WTC11 (cell line): ENCODE results near the gene TMEM179. TPM values are rescaled to one million over a fixed set of nuclear protein-coding genes. Genes with fewer than 3 reads are reported as not detected.

Experiments used
- ATAC-seq: fragments of 200-7000 bp; cut with Tn5 transposase; 2 replicates; pipeline ENCODE4 v1.10.0; 2021; ENCODE audit warnings: mild to moderate bottlenecking, moderate library complexity
- Bru-seq: library from RNA; stranded (reverse); fragments of 400-500 nt; gene quantifications from one replicate; lab custom pipeline; 2021; lab: Mats Ljungman, UMichigan
- CTCF ChIA-PET: fragments of 300-600 bp; sonication (Branson Sonifier 250); formaldehyde crosslinking; loops from one replicate; lab custom pipeline; 2021; ENCODE audit warnings: antibody characterized with exemption; lab: Charles Lee
- POLR2A ChIA-PET: fragments of 350-600 bp; sonication (Branson Sonifier 250); formaldehyde crosslinking; loops from one replicate; lab custom pipeline; 2021; ENCODE audit warnings: antibody characterized with exemption; lab: Charles Lee
- DNase-seq: peaks from one replicate; pipeline ENCODE4 v3.0.0; 2021; ENCODE audit warnings: low spot score
- H3K27ac Mint-ChIP-seq: 2 replicates; pipeline ENCODE4 v1.8.0; 2021; ENCODE audit warnings: mixed read lengths
- H3K27me3 Mint-ChIP-seq: 2 replicates; pipeline ENCODE4 v1.8.0; 2021; ENCODE audit warnings: low read depth, mild to moderate bottlenecking, moderate library complexity, mixed read lengths
- H3K36me3 Mint-ChIP-seq: 2 replicates; pipeline ENCODE4 v1.8.0; 2021; ENCODE audit warnings: mixed read lengths
- H3K4me1 Mint-ChIP-seq: 2 replicates; pipeline ENCODE4 v1.8.0; 2022; ENCODE audit warnings: mixed read lengths
- H3K4me3 Mint-ChIP-seq: 2 replicates; pipeline ENCODE4 v1.8.0; 2021; ENCODE audit warnings: mild to moderate bottlenecking, moderate library complexity, mixed read lengths
- H3K9me3 Mint-ChIP-seq: 2 replicates; pipeline ENCODE4 v1.8.0; 2021; ENCODE audit warnings: mixed read lengths
- AFF4 ChIP-seq: sonication (generic); formaldehyde crosslinking; IDR thresholded peaks from 2 replicates; pipeline ENCODE4 v1.8.1; 2023; ENCODE audit warnings: mild to moderate bottlenecking, missing genetic modification reagents, borderline replicate concordance
- CDX4 ChIP-seq: fragments of 250-450 bp; sonication (Bioruptor Pico); IDR thresholded peaks from 2 replicates; pipeline ENCODE4 v1.9.0; 2021; ENCODE audit warnings: moderate library complexity, mild to moderate bottlenecking, inconsistent platforms, borderline replicate concordance
- CREM ChIP-seq: sonication (generic); formaldehyde crosslinking; IDR thresholded peaks from 2 replicates; pipeline ENCODE4 v1.8.1; 2022; ENCODE audit warnings: mild to moderate bottlenecking, missing genetic modification reagents, moderate library complexity
- ESRRA ChIP-seq: sonication (generic); formaldehyde crosslinking; IDR thresholded peaks from 2 replicates; pipeline ENCODE4 v1.8.1; 2022; ENCODE audit warnings: mild to moderate bottlenecking, missing genetic modification reagents, borderline replicate concordance
- FOXP4 ChIP-seq: sonication (generic); formaldehyde crosslinking; IDR thresholded peaks from 2 replicates; pipeline ENCODE4 v1.8.0; 2022; ENCODE audit warnings: mild to moderate bottlenecking, missing genetic modification reagents
- IRF1 ChIP-seq: sonication (generic); formaldehyde crosslinking; IDR thresholded peaks from 2 replicates; pipeline ENCODE4 v1.8.0; 2023; ENCODE audit warnings: missing genetic modification reagents
- MXD4 ChIP-seq: fragments of 250-450 bp; sonication (Bioruptor Pico); IDR thresholded peaks from 2 replicates; pipeline ENCODE4 v1.8.0; 2021; ENCODE audit warnings: mild to moderate bottlenecking, moderate library complexity, borderline replicate concordance
- NR1H2 ChIP-seq: sonication (generic); formaldehyde crosslinking; IDR thresholded peaks from 2 replicates; pipeline ENCODE4 v1.9.0; 2021; ENCODE audit warnings: mild to moderate bottlenecking, moderate library complexity, missing genetic modification reagents
- STAT6 ChIP-seq: sonication (generic); formaldehyde crosslinking; conservative IDR thresholded peaks from 2 replicates; pipeline ENCODE4 v1.8.1; 2023; ENCODE audit warnings: mild to moderate bottlenecking, low read depth, missing genetic modification reagents, moderate library complexity
- USF1 ChIP-seq: sonication (generic); formaldehyde crosslinking; IDR thresholded peaks from 2 replicates; pipeline ENCODE4 v1.8.0; 2022; ENCODE audit warnings: mild to moderate bottlenecking, missing genetic modification reagents
- ZBTB43 ChIP-seq: sonication (generic); formaldehyde crosslinking; IDR thresholded peaks from 2 replicates; pipeline ENCODE4 v1.8.1; 2023; ENCODE audit warnings: mild to moderate bottlenecking, missing genetic modification reagents
- ZNF281 ChIP-seq: sonication (generic); formaldehyde crosslinking; IDR thresholded peaks from 2 replicates; pipeline ENCODE4 v1.8.0; 2023; ENCODE audit warnings: mild to moderate bottlenecking, missing genetic modification reagents
- long read RNA-seq, 3 experiments: library from RNA in 1 of 3; library from capped mRNA in 1 of 3; library from polyadenylated mRNA in 1 of 3; unstranded in 2 of 3; stranded (forward) in 1 of 3; transcript quantifications; one replicate each; pipeline ENCODE4 v2.0.0, GENCODE V29; 2021
- total RNA-seq: library from RNA; stranded (reverse); gene quantifications from 3 replicates; pipeline ENCODE4 v1.2.3, GENCODE V29; 2021

Gene TMEM179
- total RNA-seq = 2.4 to 3.9 TPM (median 3.6 TPM) in 3 replicates
- percentile 23 among the genes with signal in this experiment for Bru-seq, nascent RNA
- long read RNA-seq, experiment 1, transcript TMEM179-204 (4 exons, 1,430 nt) = major isoform, 7 of 8 reads
- long read RNA-seq, experiment 1, partial matches to known transcripts = 0 of 8 reads
- long read RNA-seq, experiment 1, other reads (novel, unspliced or antisense) = 1 of 8 reads
- long read RNA-seq, experiment 2, partial matches to known transcripts = 0 of 3 reads
- long read RNA-seq, experiment 2, other reads (novel, unspliced or antisense) = 0 of 3 reads
- long read RNA-seq, experiment 3 = 0 reads

- Mint-ChIP-seq H3K27me3 (peaks cover 44% of the 10 kb centered on the region), H3K9me3 (no peaks in the 10 kb centered on the region), H3K36me3 (no peaks in the 10 kb centered on the region), H3K4me1 (peaks cover 10% of the 10 kb centered on the region), H3K4me3 (peak within 1 kb of the TSS; percentile 66), H3K27ac (no peak within 1 kb of the TSS)
- DNase-seq (peak; percentile 71), ATAC-seq (peak; percentile 89)
- CTCF ChIA-PET = interaction anchor here (1.1 to 1.5 kb wide), 6 partner anchors 12 to 381 kb away, joined by 3 to 7 read pairs (median 3); no protein-coding TSS in a partner anchor
- POLR2A ChIA-PET = no interaction called here
- TF ChIP-seq AFF4 (no peak), MXD4 (CRISPR knock-in tag) (no peak), ESRRA (CRISPR knock-in tag) (peak; percentile 90; the same call in 1 of the 2 replicates), CDX4 (CRISPR knock-in tag) (no peak), FOXP4 (CRISPR knock-in tag) (peak; percentile 98), USF1 (CRISPR knock-in tag) (no peak), NR1H2 (CRISPR knock-in tag) (0 out of 2 replicates have a peak, but pooled peaks have one; percentile 33), ZNF281 (CRISPR knock-in tag) (no peak; the same call in none of the 2 replicates), CREM (CRISPR knock-in tag) (peak; percentile 90), ZBTB43 (CRISPR knock-in tag) (peak; percentile 92; the same call in 1 of the 2 replicates), STAT6 (CRISPR knock-in tag) (peak; percentile 95), IRF1 (CRISPR knock-in tag) (peak; percentile 62; the same call in 1 of the 2 replicates)
Observed at GRCh38 chr14:104604458-104605449, at the start of gene TMEM179. Gene TMEM179 (minus strand): TSS chr14:104604772. CDS start chr14:104604741, 31 bp downstream.
